A549 (cell line): Measurements from ENCODE around the gene GID4.

Source experiments
- CTCF ChIP-seq: fragments of >200 bp; sonication (Bioruptor Twin); formaldehyde crosslinking; IDR thresholded peaks from 3 replicates; pipeline ENCODE4 v1.5.1; 2016
- JUNB ChIP-seq: fragments of >200 bp; sonication (Bioruptor Twin); formaldehyde crosslinking; IDR thresholded peaks from 2 replicates; pipeline ENCODE4 v1.6.1; 2016

- TF ChIP-seq CTCF (no peak), JUNB (no peak)
Measured at GRCh38 chr17:18044609-18045008, 5.4 kb downstream of the GID4 start.
